Stimulated activated CD4-positive, alpha-beta T cell treated with anti-CD3 and anti-CD28 coated beads, Interleukin-2, amount 100 ng/mL, for 48 hours (primary cell): ENCODE measurements around the gene EVX2.

Experiments used
- DNase-seq, 2 donors: peaks; one replicate each; pipeline ENCODE4 v3.0.0-alpha.2; 2020

EVX2 gene

GRCh38 chr2:176039375-176039774 lies 44.4 kb downstream of the EVX2 start:
- no peak for DNase-seq

- no peak for DNase-seq
Measured at GRCh38 chr2:176038694-176039093, 45.1 kb downstream of the EVX2 start.

- DNase-seq, result no peak
Measured at GRCh38 chr2:176035013-176035691, 48.6 kb downstream of the EVX2 start.

- DNase-seq, result no peak
Measured at GRCh38 chr2:176027806-176028205, 56.0 kb downstream of the EVX2 start.
